ENCODE results near the gene MAML3. TPM values are rescaled to one million over a fixed set of nuclear protein-coding genes. Genes with fewer than 3 reads are reported as not detected.

Gene MAML3
- total and polyA plus RNA-seq, 3 experiments from 2014 or later: 0.44 to 0.57 (median 0.52) TPM

GRCh38 chr4:139854668-139855403 lies 299.1 kb downstream of the MAML3 start:
- peaks cover 5 to 8% (median 5%) of the 10 kb centered on the region in 3 donors for H3K4me1 Mint-ChIP-seq
- no peaks in the 10 kb centered on the region for H3K36me3 Mint-ChIP-seq
- no peak overlapping the region for H3K27ac Mint-ChIP-seq
- DNase-seq: no peak
- CTCF ChIA-PET: no interaction called here
- Histone ChIP-seq H3K36me3 (ENCODE audit: insufficient read depth, low read length) (no peaks in the 10 kb centered on the region), H3K4me3 (ENCODE audit: low read length) (no peak overlapping the region), H3K27ac (ENCODE audit: low read depth, low read length) (no peak overlapping the region), H3K4me1 (ENCODE audit: insufficient read depth, low read length) (no peaks in the 10 kb centered on the region), H3K27me3 (ENCODE audit: insufficient read depth, low read length, poor library complexity, severe bottlenecking) (no peaks in the 10 kb centered on the region), H3K9me3 (ENCODE audit: low read length) (no peaks in the 10 kb centered on the region)
- POLR2A ChIA-PET: no interaction called here
- peaks cover 3 to 13% of the 10 kb centered on the region in 2 donors for H3K27me3 Mint-ChIP-seq
- H3K9me3 Mint-ChIP-seq: peaks cover 0 to 16% (median 0%) of the 10 kb centered on the region in 5 donors
- H3K4me3 Mint-ChIP-seq: no peak overlapping the region

- Histone ChIP-seq H3K27ac (ENCODE audit: low read depth, low read length) (no peak overlapping the region), H3K27me3 (ENCODE audit: insufficient read depth, low read length, poor library complexity, severe bottlenecking) (no peaks in the 10 kb centered on the region), H3K36me3 (ENCODE audit: insufficient read depth, low read length) (no peaks in the 10 kb centered on the region), H3K4me1 (ENCODE audit: insufficient read depth, low read length) (no peaks in the 10 kb centered on the region), H3K4me3 (ENCODE audit: low read length) (no peak overlapping the region), H3K9me3 (ENCODE audit: low read length) (no peaks in the 10 kb centered on the region)
- Mint-ChIP-seq H3K36me3 (no peaks in the 10 kb centered on the region), H3K4me3 (no peak overlapping the region), H3K9me3 (peaks cover 0 to 13% (median 0%) of the 10 kb centered on the region in 5 donors), H3K4me1 (peaks cover 5 to 8% (median 5%) of the 10 kb centered on the region in 3 donors), H3K27me3 (peaks cover 6 to 8% of the 10 kb centered on the region in 2 donors), H3K27ac (no peak overlapping the region)
- no peak for DNase-seq
- ChIA-PET POLR2A (no interaction called here), CTCF (no interaction called here)
Measured at GRCh38 chr4:139853309-139853708, 300.7 kb downstream of the MAML3 start.

DNA sequence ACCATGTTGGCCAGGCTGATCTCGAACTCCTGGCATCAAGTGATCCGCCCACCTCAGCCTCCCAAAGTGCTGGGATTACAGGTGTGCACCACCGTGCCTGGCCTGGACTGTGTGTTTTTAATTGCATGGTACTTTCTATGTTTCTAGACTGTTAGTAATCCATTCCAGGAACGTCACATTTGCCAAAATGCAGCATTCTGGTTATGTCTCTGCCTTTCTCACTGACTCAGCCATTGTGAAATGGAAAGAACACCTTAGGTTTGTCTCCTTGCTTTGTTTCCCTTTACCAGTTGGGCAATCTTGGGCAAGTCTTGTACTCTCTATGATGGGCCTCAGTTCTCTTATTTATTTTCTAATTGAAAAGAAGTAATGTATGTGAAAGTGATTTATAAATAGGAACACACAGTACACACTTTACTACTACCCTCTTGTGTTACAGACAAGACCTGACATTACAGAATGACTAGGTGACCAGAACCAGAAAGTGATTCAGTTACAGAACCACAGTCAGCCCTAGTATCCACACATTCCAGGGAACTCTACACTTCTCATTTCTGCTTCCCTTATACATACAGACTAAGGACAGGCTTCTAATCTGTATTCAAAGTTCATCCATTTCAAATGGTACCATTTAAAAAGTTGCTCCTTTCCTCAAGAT lies 301.2 kb downstream of the MAML3 start:
- H3K4me3 Mint-ChIP-seq: no peak overlapping the region
- Histone ChIP-seq H3K4me3 (ENCODE audit: low read length) (no peak overlapping the region), H3K36me3 (ENCODE audit: insufficient read depth, low read length) (no peaks in the 10 kb centered on the region), H3K27me3 (ENCODE audit: insufficient read depth, low read length, poor library complexity, severe bottlenecking) (no peaks in the 10 kb centered on the region), H3K9me3 (ENCODE audit: low read length) (no peaks in the 10 kb centered on the region), H3K27ac (ENCODE audit: low read depth, low read length) (no peak overlapping the region), H3K4me1 (ENCODE audit: insufficient read depth, low read length) (no peaks in the 10 kb centered on the region)
- H3K36me3 Mint-ChIP-seq: no peaks in the 10 kb centered on the region
- POLR2A ChIA-PET: no interaction called here
- CTCF ChIA-PET: no interaction called here
- peaks cover 6% of the 10 kb centered on the region in 2 donors for H3K27me3 Mint-ChIP-seq
- no peak overlapping the region for H3K27ac Mint-ChIP-seq
- H3K4me1 Mint-ChIP-seq: peaks cover 5 to 8% (median 5%) of the 10 kb centered on the region in 3 donors
- DNase-seq: no peak
- H3K9me3 Mint-ChIP-seq: peaks cover 0 to 13% (median 0%) of the 10 kb centered on the region in 5 donors

- Histone ChIP-seq H3K4me3 (ENCODE audit: low read length) (no peak overlapping the region), H3K36me3 (ENCODE audit: insufficient read depth, low read length) (no peaks in the 10 kb centered on the region), H3K27me3 (ENCODE audit: insufficient read depth, low read length, poor library complexity, severe bottlenecking) (no peaks in the 10 kb centered on the region), H3K27ac (ENCODE audit: low read depth, low read length) (no peak overlapping the region), H3K4me1 (ENCODE audit: insufficient read depth, low read length) (no peaks in the 10 kb centered on the region), H3K9me3 (ENCODE audit: low read length) (no peaks in the 10 kb centered on the region)
- no peak for DNase-seq
- Mint-ChIP-seq H3K4me3 (no peak overlapping the region), H3K36me3 (no peaks in the 10 kb centered on the region), H3K9me3 (peaks cover 0 to 10% (median 0%) of the 10 kb centered on the region in 5 donors), H3K27ac (no peak overlapping the region), H3K4me1 (peaks cover 0 to 2% (median under 1%) of the 10 kb centered on the region in 3 donors), H3K27me3 (peaks cover 6 to 9% of the 10 kb centered on the region in 2 donors)
- CTCF ChIA-PET: no interaction called here
- POLR2A ChIA-PET: no interaction called here
Measured at GRCh38 chr4:139851639-139852038, 302.3 kb downstream of the MAML3 start.

DNA sequence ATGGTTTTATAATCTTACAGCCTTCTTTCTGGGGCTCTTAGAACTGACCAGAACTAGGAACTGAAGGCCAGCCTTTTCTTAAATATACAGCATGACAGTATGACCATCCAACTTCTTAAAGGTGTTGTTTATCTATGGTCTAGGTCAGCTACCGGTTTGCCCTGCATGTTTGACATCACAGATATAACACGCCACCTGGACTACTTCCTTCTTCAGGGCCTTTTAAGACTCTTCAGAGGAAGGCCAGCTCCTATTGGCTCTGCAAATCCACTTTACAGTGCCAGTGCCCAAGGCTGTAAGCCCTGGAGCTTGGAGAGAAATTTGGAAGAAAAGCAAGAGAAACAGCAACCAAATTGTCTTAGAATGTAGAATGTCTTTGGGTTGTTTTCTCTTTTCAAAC lies 302.9 kb downstream of the MAML3 start:
- Histone ChIP-seq H3K27ac (ENCODE audit: low read depth, low read length) (no peak overlapping the region), H3K9me3 (ENCODE audit: low read length) (no peaks in the 10 kb centered on the region), H3K4me3 (ENCODE audit: low read length) (no peak overlapping the region), H3K36me3 (ENCODE audit: insufficient read depth, low read length) (no peaks in the 10 kb centered on the region), H3K27me3 (ENCODE audit: insufficient read depth, low read length, poor library complexity, severe bottlenecking) (no peaks in the 10 kb centered on the region), H3K4me1 (ENCODE audit: insufficient read depth, low read length) (no peaks in the 10 kb centered on the region)
- Mint-ChIP-seq H3K4me1 (no peaks in the 10 kb centered on the region), H3K4me3 (no peak overlapping the region), H3K36me3 (no peaks in the 10 kb centered on the region), H3K27ac (no peak overlapping the region), H3K9me3 (peaks cover 0 to 10% (median 0%) of the 10 kb centered on the region in 5 donors), H3K27me3 (peaks cover 6 to 9% of the 10 kb centered on the region in 2 donors)
- ChIA-PET POLR2A (no interaction called here), CTCF (no interaction called here)
- DNase-seq: no peak

GRCh38 chr4:139849219-139849618 lies 304.8 kb downstream of the MAML3 start:
- H3K4me3 Mint-ChIP-seq: no peak overlapping the region
- H3K27me3 ChIP-seq (ENCODE audit: insufficient read depth, low read length, poor library complexity, severe bottlenecking): no peaks in the 10 kb centered on the region
- no peaks in the 10 kb centered on the region for H3K36me3 Mint-ChIP-seq
- no peaks in the 10 kb centered on the region for H3K4me1 Mint-ChIP-seq
- no peak for DNase-seq
- H3K9me3 Mint-ChIP-seq: peaks cover 0 to 8% (median 0%) of the 10 kb centered on the region in 5 donors
- no peaks in the 10 kb centered on the region for H3K9me3 ChIP-seq (ENCODE audit: low read length)
- no peak overlapping the region for H3K27ac Mint-ChIP-seq
- H3K4me1 ChIP-seq (ENCODE audit: insufficient read depth, low read length): no peaks in the 10 kb centered on the region
- H3K27me3 Mint-ChIP-seq: peaks cover 2 to 9% of the 10 kb centered on the region in 2 donors
- ChIA-PET POLR2A (no interaction called here), CTCF (no interaction called here)
- no peak overlapping the region for H3K4me3 ChIP-seq (ENCODE audit: low read length)
- no peaks in the 10 kb centered on the region for H3K36me3 ChIP-seq (ENCODE audit: insufficient read depth, low read length)
- no peak overlapping the region for H3K27ac ChIP-seq (ENCODE audit: low read depth, low read length)

DNA sequence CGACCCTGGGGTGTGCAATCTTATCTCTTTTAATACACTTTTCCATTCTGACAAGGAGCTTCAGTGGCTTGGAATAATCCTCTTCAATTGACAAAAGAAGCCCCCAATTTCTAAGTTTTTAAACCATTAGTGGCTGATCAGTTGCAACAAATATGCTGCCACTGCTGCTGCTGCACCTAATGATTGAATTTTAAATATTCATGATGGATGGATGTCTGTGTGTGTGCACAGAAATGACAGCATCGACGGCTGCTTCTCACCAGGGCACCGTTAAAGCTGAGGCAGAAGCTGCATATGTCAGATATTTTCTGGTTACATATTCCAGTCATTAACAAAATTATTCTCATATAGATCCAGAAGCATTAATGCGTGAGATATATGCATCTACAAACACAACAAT lies 306.0 kb downstream of the MAML3 start:
- no peak overlapping the region for H3K27ac Mint-ChIP-seq
- H3K9me3 Mint-ChIP-seq: peaks cover 0 to 8% (median 0%) of the 10 kb centered on the region in 5 donors
- H3K4me3 Mint-ChIP-seq: no peak overlapping the region

DNA sequence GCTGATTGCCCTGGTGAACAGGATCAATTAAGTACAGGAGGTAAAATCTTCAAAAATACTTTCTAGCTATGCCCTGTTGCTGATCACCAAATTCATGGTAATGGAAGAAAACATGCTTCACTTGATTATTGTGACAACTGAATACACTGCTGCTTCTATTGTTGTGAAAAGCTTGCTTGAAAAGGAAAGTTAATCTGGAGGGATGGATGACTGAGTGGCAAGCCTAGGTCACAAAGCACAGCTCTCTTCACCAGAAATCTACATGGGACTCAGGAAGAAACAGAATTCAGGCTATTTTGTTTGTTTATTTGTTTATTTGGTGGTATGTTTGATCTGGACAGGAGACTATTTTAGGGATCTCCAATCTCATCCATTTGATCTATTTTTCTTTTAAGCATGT lies 306.4 kb downstream of the MAML3 start:
- Histone ChIP-seq H3K4me3 (ENCODE audit: low read length) (no peak overlapping the region), H3K9me3 (ENCODE audit: low read length) (no peaks in the 10 kb centered on the region), H3K27ac (ENCODE audit: low read depth, low read length) (no peak overlapping the region), H3K4me1 (ENCODE audit: insufficient read depth, low read length) (no peaks in the 10 kb centered on the region), H3K36me3 (ENCODE audit: insufficient read depth, low read length) (no peaks in the 10 kb centered on the region), H3K27me3 (ENCODE audit: insufficient read depth, low read length, poor library complexity, severe bottlenecking) (no peaks in the 10 kb centered on the region)
- CTCF ChIA-PET: no interaction called here
- H3K4me1 Mint-ChIP-seq: no peaks in the 10 kb centered on the region
- POLR2A ChIA-PET: no interaction called here
- DNase-seq: no peak
- H3K27me3 Mint-ChIP-seq: peaks cover 2 to 5% of the 10 kb centered on the region in 2 donors
- no peak overlapping the region for H3K27ac Mint-ChIP-seq
- no peak overlapping the region for H3K4me3 Mint-ChIP-seq
- no peaks in the 10 kb centered on the region for H3K36me3 Mint-ChIP-seq
- H3K9me3 Mint-ChIP-seq: peaks cover 0 to 9% (median 0%) of the 10 kb centered on the region in 5 donors

More for the DNA sequence above, 306.0 kb downstream of the MAML3 start:
- Mint-ChIP-seq H3K36me3 (no peaks in the 10 kb centered on the region), H3K27me3 (peaks cover 2 to 5% of the 10 kb centered on the region in 2 donors), H3K4me1 (no peaks in the 10 kb centered on the region)
- CTCF ChIA-PET: no interaction called here
- POLR2A ChIA-PET: no interaction called here
- no peak overlapping the region for H3K4me3 ChIP-seq (ENCODE audit: low read length)
- no peak overlapping the region for H3K27ac ChIP-seq (ENCODE audit: low read depth, low read length)
- no peaks in the 10 kb centered on the region for H3K9me3 ChIP-seq (ENCODE audit: low read length)
- no peaks in the 10 kb centered on the region for H3K36me3 ChIP-seq (ENCODE audit: insufficient read depth, low read length)
- no peaks in the 10 kb centered on the region for H3K4me1 ChIP-seq (ENCODE audit: insufficient read depth, low read length)
- DNase-seq: no peak
- H3K27me3 ChIP-seq (ENCODE audit: insufficient read depth, low read length, poor library complexity, severe bottlenecking): no peaks in the 10 kb centered on the region

All from CD8-positive, alpha-beta memory T cell (primary cell).